HG03565 (cell line): ENCODE data around the gene PRDX4.
A peak's percentile ranks its signal among the peaks of the same experiment; 100 is the strongest.
"Not testable (repeated sequence)": the region's sequence is repeated elsewhere in the genome, so short reads cannot be mapped to it uniquely, and the experiment has no call there.

Source experiments
- ATAC-seq: cut with Tn5 transposase; IDR thresholded peaks from one replicate; pipeline ENCODE4 v1.9.1; 2021; ENCODE audit warnings: mild to moderate bottlenecking, moderate library complexity; ENCODE audit not compliant: unreplicated experiment

Gene PRDX4

GRCh38 chrX:23667239-23668177 is at the start of gene PRDX4:
Gene PRDX4 (plus strand): TSS chrX:23667493. CDS start chrX:23667571, 78 bp downstream.
- ATAC-seq, result peak; percentile 51

DNA sequence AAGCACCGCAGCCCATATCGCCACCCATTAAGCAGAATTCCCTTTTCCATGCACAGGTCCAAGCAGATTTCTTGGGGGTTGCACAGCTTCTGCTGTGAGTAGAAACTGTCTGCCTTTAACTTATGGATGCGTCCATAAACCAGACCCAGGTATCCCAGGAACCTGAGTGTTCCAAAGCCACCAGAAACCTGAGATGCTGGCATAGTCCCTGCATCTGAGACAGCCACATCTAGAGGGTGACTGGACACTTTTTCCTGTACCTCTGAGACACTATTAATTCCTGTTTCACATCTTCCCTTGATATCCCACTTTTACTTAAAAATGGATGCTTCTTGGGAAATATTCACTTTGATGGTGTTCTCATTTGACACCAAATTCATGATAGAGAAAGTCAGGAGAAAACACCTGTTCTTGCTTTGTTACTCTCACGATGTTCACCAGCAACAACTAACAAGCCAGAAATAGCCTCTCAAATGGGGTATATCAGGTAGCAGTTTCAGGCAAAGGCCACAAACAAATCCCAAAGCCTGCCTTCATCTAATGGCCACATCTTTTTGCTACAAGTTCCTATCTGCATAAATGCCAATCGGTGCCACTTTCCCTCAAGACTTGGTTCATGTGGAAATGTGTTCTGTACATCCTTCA is 45.5 kb upstream of the PRDX4 start:
- ATAC-seq, result no peak

- ATAC-seq, result no peak
Measured at GRCh38 chrX:23623797-23624196, 43.5 kb upstream of the PRDX4 start.

- ATAC-seq, result no peak
Measured at GRCh38 chrX:23626651-23627050, 40.6 kb upstream of the PRDX4 start.

DNA sequence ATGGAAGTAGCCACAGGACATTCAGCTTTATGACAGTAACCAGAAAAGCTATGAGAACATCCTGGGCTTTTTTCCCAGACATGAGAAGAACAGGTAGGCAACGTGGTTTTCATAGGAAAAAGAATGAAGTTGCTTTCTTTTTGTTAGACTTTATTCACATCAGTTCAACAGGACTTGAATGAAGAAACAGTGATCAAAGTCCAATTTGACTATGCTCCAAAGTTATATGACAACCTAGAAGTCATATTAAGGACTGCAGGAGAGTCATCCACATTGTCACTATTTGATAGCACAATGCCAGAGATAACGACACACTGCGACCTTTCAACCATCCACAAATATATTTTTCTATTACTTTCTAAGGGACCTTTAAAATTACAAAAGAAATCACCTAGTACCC is 39.2 kb upstream of the PRDX4 start:
- ATAC-seq, result no peak

GRCh38 chrX:23631136-23631535 is 36.2 kb upstream of the PRDX4 start:
- no peak for ATAC-seq

GRCh38 chrX:23633834-23634580 is 33.3 kb upstream of the PRDX4 start:
- ATAC-seq, result no peak

DNA sequence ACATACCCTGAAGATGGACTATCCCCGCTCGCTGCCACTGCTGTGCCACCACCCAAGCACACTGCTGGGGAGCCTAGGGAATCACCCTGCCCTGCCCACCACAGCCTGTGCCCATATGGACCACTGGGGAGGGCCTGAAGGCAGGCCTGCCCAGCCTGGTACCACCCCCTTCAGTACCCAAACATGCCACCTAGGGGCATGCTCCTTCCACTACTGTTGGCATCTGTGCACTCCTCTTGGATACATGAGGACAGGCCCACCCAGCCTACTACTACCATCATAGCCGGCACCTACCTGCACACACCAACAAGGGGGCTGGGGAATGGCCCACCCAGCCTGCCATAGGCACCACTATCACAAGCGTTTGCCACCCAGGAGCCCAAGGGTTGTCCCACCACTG is 30.1 kb upstream of the PRDX4 start:
- ATAC-seq, result no peak

- ATAC-seq, result no peak
Measured at GRCh38 chrX:23643020-23643419, 24.3 kb upstream of the PRDX4 start.

DNA sequence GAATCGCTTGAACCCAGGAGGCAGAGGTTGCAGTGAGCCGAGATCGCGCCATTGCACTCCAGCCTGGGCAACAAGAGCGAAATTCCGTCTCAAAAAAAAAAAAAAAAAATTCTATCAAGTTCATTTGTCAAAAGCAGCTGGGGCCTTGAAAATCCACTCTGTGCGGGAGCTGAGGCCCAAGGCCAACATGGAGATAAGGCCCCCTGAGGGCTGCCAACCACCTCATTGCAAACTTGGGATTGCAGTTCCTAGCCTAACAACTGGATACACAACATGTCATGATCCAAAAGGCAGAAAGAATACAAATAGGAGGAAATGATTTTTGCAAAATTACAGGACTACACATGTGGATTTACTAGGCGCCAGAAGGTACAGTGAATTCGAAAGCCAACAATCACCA is 22.5 kb upstream of the PRDX4 start:
- no peak for ATAC-seq

DNA sequence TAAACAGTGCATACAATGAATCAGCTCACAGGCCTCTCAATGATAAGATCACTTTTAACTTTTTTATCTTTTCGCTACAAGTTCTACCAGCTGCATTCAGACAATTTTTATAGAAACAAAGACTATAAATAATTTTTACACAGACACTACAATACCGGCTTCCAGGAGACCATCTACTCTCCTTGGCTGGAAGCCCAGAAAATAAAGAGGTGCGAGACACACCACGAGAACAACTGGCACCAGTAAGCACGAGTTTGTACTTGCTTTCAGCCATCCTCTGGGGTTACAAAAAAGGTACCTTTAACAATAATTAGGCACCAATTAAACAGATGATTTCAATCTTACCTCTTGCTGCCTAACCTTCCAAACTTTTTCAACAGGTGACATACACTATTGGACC is 11.2 kb upstream of the PRDX4 start:
- no peak for ATAC-seq

GRCh38 chrX:23656684-23657083 is 10.6 kb upstream of the PRDX4 start:
- no peak for ATAC-seq

GRCh38 chrX:23659339-23659738 is 8.0 kb upstream of the PRDX4 start:
- ATAC-seq, result no peak

DNA sequence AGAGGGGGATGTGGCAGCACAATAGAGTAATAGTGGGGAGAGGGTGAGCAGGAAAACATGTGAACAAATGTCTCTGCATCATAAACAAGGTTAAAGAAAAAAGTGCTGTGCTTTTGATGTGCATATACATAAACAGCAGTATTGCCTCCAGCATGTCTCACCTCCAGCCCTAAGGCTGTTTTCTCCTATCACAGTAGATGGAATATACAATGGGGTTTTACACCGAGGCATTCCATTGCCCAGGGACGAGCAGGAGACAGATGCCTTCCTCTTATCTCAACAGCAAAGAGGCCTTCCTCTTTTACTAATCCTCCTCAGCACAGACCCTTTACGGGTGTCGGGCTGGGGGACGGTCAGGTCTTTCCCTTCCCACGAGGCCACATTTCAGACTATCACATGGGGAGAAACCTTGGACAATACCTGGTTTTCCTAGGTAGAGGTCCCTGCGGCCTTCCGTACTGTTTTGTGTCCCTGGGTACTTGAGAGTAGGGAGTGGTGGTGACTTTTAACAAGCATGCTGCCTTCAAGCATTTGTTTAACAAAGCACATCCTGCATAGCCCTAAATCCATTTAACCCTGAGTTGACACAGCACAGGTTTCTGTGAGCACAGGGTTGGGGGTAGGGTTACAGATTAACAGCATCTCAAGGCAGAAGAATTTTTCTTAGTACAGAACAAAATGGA is 7.1 kb upstream of the PRDX4 start:
- not testable (repeated sequence) for ATAC-seq

- no peak for ATAC-seq
Measured at GRCh38 chrX:23660766-23661132, 6.5 kb upstream of the PRDX4 start.

DNA sequence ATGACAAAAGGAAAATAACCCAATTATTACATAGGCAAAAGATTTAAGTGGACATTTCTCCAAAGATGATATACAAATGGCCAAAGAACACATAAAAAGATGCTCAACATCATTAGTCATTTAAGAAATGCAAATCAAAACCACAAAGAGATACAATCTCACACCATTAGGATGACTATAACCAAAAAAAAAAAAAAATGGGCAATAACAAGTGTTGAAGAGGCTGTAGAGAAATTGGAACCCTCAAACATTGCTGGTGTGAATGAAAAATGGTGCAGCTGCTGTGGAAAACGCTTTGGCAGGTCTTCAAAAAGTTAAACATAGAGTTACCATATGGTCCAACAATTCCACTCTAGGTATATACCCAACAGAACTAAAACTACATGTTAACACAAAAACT is 5.6 kb upstream of the PRDX4 start:
- ATAC-seq, result no peak

GRCh38 chrX:23662187-23662586 is 5.1 kb upstream of the PRDX4 start:
- peak; percentile 47 for ATAC-seq

- peak; percentile 54 for ATAC-seq
Measured at GRCh38 chrX:23662853-23663252, 4.4 kb upstream of the PRDX4 start.

DNA sequence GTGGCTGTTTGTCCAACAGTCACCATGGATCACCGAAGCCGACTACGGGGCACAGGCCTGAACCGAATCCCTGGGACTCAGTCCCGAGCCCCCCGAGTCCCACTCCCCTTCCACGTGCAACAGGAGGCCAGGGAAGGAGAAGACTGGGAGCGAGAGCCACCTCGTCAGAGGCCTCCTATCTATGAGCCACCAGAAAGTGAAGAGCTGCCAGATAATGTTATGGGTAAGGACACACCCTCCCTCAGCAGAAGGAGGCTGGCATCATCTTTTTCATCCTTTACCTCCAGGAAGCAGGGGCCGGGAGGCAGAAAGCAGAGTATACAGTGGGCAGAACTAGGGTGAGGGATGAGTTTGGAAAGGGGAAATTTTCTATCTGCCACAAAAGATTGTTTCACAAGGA is 2.8 kb upstream of the PRDX4 start:
- ATAC-seq, result no peak

DNA sequence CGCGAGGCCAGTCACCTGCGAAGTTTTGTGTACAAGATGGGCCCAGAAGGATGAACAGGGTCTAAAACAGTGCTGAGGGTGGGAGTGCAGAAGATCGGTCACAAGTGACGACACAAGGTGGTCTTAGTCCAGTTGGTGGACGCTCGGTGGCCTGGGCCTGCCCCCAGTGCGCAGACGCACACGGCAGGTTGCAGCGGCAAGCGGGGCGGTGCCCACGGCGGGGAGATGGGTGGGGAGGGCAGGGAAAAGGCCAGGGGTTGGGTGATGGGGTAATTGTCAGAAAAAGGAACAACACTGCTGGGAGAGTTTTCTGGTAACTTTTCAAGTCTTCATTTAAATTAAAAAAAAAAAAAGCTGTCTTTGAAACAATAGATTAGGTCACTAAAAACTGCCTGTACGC is 1.0 kb upstream of the PRDX4 start:
- ATAC-seq, result no peak

GRCh38 chrX:23668335-23668734 is 1.0 kb downstream of the PRDX4 start:
- no peak for ATAC-seq
